Glutamatergic neuron (in vitro differentiated cells): ENCODE measurements around the gene SDHB. TPM values are rescaled to one million over a fixed set of nuclear protein-coding genes. Genes with fewer than 3 reads are reported as not detected.

Experiments
- DNase-seq: peaks from one replicate; pipeline ENCODE4 v3.0.0; 2022
- H3K27ac Mint-ChIP-seq: one replicate; pipeline ENCODE4 v1.8.0; 2020; ENCODE audit warnings: mild to moderate bottlenecking, mixed read lengths, inconsistent platforms; ENCODE audit not compliant: unreplicated experiment
- H3K27me3 Mint-ChIP-seq: one replicate; pipeline ENCODE4 v1.8.0; 2020; ENCODE audit warnings: mild to moderate bottlenecking, moderate library complexity, mixed read lengths, inconsistent platforms; ENCODE audit not compliant: unreplicated experiment
- H3K36me3 Mint-ChIP-seq: one replicate; pipeline ENCODE4 v1.8.0; 2020; ENCODE audit warnings: mild to moderate bottlenecking, mixed read lengths, inconsistent platforms; ENCODE audit not compliant: unreplicated experiment
- H3K4me1 Mint-ChIP-seq: one replicate; pipeline ENCODE4 v1.8.0; 2020; ENCODE audit warnings: mild to moderate bottlenecking, low read depth, mixed read lengths, inconsistent platforms; ENCODE audit not compliant: unreplicated experiment
- H3K4me3 Mint-ChIP-seq: one replicate; pipeline ENCODE4 v1.8.0; 2020; ENCODE audit warnings: mild to moderate bottlenecking, mixed read lengths, inconsistent platforms; ENCODE audit not compliant: unreplicated experiment
- H3K9me3 Mint-ChIP-seq: one replicate; pipeline ENCODE4 v1.8.0; 2020; ENCODE audit warnings: mild to moderate bottlenecking, moderate library complexity, mixed read lengths, inconsistent platforms; ENCODE audit not compliant: unreplicated experiment
- CTCF ChIP-seq: fragments of 200-600 bp; sonication (generic); IDR thresholded peaks from one replicate; pipeline ENCODE4 v1.5.0; 2021; ENCODE audit not compliant: partially characterized antibody, unreplicated experiment
- total RNA-seq: library from RNA; stranded (reverse); fragmentation: NEBNext Ultra II Directional; extraction: Animal tissue kit (Norgen Biotek cat#: 25700); gene quantifications from one replicate; pipeline ENCODE4 v1.2.1, GENCODE V29; 2021; ENCODE audit not compliant: unreplicated experiment

The SDHB gene
- total RNA-seq, 1 donor from 2014 or later: 58.9 TPM

- Mint-ChIP-seq H3K27me3 (no peaks in the 10 kb centered on the region), H3K36me3 (no peaks in the 10 kb centered on the region), H3K9me3 (no peaks in the 10 kb centered on the region), H3K4me1 (no peaks in the 10 kb centered on the region), H3K27ac (no peak overlapping the region), H3K4me3 (peak overlapping the region; percentile 90)
- TF ChIP-seq CTCF: no peak
- no peak for DNase-seq
Measured at GRCh38 chr1:17052641-17053040, 1.2 kb downstream of the SDHB start.

- H3K4me3 Mint-ChIP-seq: peak overlapping the region; percentile 49
- H3K4me1 Mint-ChIP-seq: no peaks in the 10 kb centered on the region
Measured at GRCh38 chr1:17052038-17052437, 1.8 kb downstream of the SDHB start.

GRCh38 chr1:17047924-17048323 lies 5.9 kb downstream of the SDHB start:
- Mint-ChIP-seq H3K27ac (no peak overlapping the region), H3K4me3 (no peak overlapping the region), H3K36me3 (no peaks in the 10 kb centered on the region), H3K4me1 (peaks cover 12% of the 10 kb centered on the region), H3K9me3 (no peaks in the 10 kb centered on the region), H3K27me3 (peaks cover 2% of the 10 kb centered on the region)
- no peak for TF ChIP-seq CTCF
- no peak for DNase-seq

More at GRCh38 chr1:17052038-17052437, 1.8 kb downstream of the SDHB start:
- H3K9me3 Mint-ChIP-seq: no peaks in the 10 kb centered on the region
- DNase-seq: no peak
- no peaks in the 10 kb centered on the region for H3K27me3 Mint-ChIP-seq
- no peak for TF ChIP-seq CTCF
- no peaks in the 10 kb centered on the region for H3K36me3 Mint-ChIP-seq
- no peak overlapping the region for H3K27ac Mint-ChIP-seq

GRCh38 chr1:17046334-17046657 lies 7.5 kb downstream of the SDHB start:
- Mint-ChIP-seq H3K4me3 (no peak overlapping the region), H3K27me3 (peaks cover 2% of the 10 kb centered on the region), H3K27ac (no peak overlapping the region), H3K9me3 (no peaks in the 10 kb centered on the region), H3K4me1 (peaks cover 12% of the 10 kb centered on the region), H3K36me3 (no peaks in the 10 kb centered on the region)
- DNase-seq: no peak
- TF ChIP-seq CTCF: no peak

GRCh38 chr1:17045634-17046333 lies 8.0 kb downstream of the SDHB start:
- no peaks in the 10 kb centered on the region for H3K9me3 Mint-ChIP-seq
- DNase-seq: no peak
- H3K27me3 Mint-ChIP-seq: peaks cover 2% of the 10 kb centered on the region
- no peak overlapping the region for H3K27ac Mint-ChIP-seq
- H3K36me3 Mint-ChIP-seq: no peaks in the 10 kb centered on the region
- H3K4me3 Mint-ChIP-seq: no peak overlapping the region
- peaks cover 12% of the 10 kb centered on the region for H3K4me1 Mint-ChIP-seq
- TF ChIP-seq CTCF: peak; percentile 73
